HCT116 (cell line): Measurements from ENCODE around the gene TCF12. TPM values are rescaled to one million over a fixed set of nuclear protein-coding genes. Genes with fewer than 3 reads are reported as not detected.

Source experiments
- ATAC-seq: fragments of 200-7000 bp; cut with Tn5 transposase; 2 replicates; pipeline ENCODE4 v1.9.1; 2020; ENCODE audit warnings: mild to moderate bottlenecking, moderate library complexity
- BruUV-seq: library from RNA; stranded (reverse); fragments of 400-500 nt; replicated peaks from 2 replicates; lab custom pipeline; 2021; lab: Mats Ljungman, UMichigan
- CTCF ChIA-PET: fragments of 300-600 bp; sonication (Branson Sonifier 250); formaldehyde crosslinking; loops from one replicate; lab custom pipeline; 2021; ENCODE audit warnings: antibody characterized with exemption; lab: Charles Lee
- POLR2A ChIA-PET: fragments of 300-600, 350-600 bp; sonication (Branson Sonifier 250); formaldehyde crosslinking; loops from one replicate; lab custom pipeline; 2021; ENCODE audit warnings: antibody characterized with exemption; lab: Charles Lee
- RAD21 ChIA-PET, 2 experiments: fragments of 300-600 bp; sonication (Branson Sonifier 250); formaldehyde crosslinking; loops; one replicate each; lab custom pipeline; 2023; ENCODE audit warnings: low total read pairs in 2 of 2; ENCODE audit not compliant: uncharacterized antibody in 2 of 2, unreplicated experiment in 2 of 2, low non-redundant PET in 1 of 2; lab: Charles Lee
- DNase-seq: peaks from one replicate; pipeline ENCODE4 v3.0.0-alpha.2; 2010; ENCODE audit warnings: low read depth, low spot score
- H2AFZ ChIP-seq: fragments of 200-600 bp; shearing (Covaris generic), sonication (generic); 2 replicates; pipeline ENCODE4 v1.6.1; 2017; ENCODE audit warnings: low read depth, mixed run types, mixed read lengths, antibody characterized with exemption, low read length; ENCODE audit not compliant: poor library complexity, severe bottlenecking
- H3K27ac ChIP-seq: 2 replicates; pipeline ENCODE4 v1.5.1; 2012; ENCODE audit warnings: low read depth, low read length
- H3K27me3 ChIP-seq: fragments of 200-600 bp; sonication (generic); 2 replicates; pipeline ENCODE4 v1.6.1; 2016; ENCODE audit warnings: mixed run types, low read length, mixed read lengths; ENCODE audit not compliant: insufficient read depth
- H3K36me3 ChIP-seq, 2 experiments: fragments of 200-500 bp in 1 of 2; fragments of 200-600 bp in 1 of 2; sonication (Bioruptor generic) in 1 of 2; sonication (generic) in 1 of 2; 2 replicates each; pipeline versions ENCODE4 v1.5.1 to v1.6.1; 2014 to 2016; ENCODE audit warnings: low read length in 2 of 2, inconsistent platforms in 1 of 2, mixed read lengths in 1 of 2, mixed run types in 1 of 2; ENCODE audit not compliant: insufficient read depth in 2 of 2, control insufficient read depth in 1 of 2
- H3K4me1 ChIP-seq, 2 experiments: fragments of 200-600 bp in 1 of 2; sonication (generic) in 1 of 2; 2 replicates each; pipeline versions ENCODE4 v1.5.1 to v1.6.1; 2012 to 2017; ENCODE audit warnings: low read length in 2 of 2, inconsistent platforms in 1 of 2, mild to moderate bottlenecking in 1 of 2, mixed read lengths in 1 of 2, mixed run types in 1 of 2, moderate library complexity in 1 of 2; ENCODE audit not compliant: insufficient read depth in 2 of 2, control insufficient read depth in 1 of 2
- H3K4me2 ChIP-seq: fragments of 200-600 bp; sonication (generic); 2 replicates; pipeline ENCODE4 v1.6.1; 2017; ENCODE audit warnings: mixed run types, low read length, mixed read lengths
- H3K4me3 ChIP-seq, 2 experiments: fragments of 200-600 bp in 1 of 2; sonication (generic) in 1 of 2; replicated peaks in 1 of 2; 2 replicates each; pipeline ENCODE4 v1.5.1; 2011 to 2016; ENCODE audit warnings: low read length in 2 of 2, control low read depth in 1 of 2, low read depth in 1 of 2, mild to moderate bottlenecking in 1 of 2, mixed read lengths in 1 of 2, mixed run types in 1 of 2
- H3K79me2 ChIP-seq: fragments of 200-600 bp; sonication (generic); 2 replicates; pipeline ENCODE4 v1.6.1; 2017; ENCODE audit warnings: mild to moderate bottlenecking, mixed run types, low read length, moderate library complexity, mixed read lengths; ENCODE audit not compliant: insufficient read depth
- H3K9ac ChIP-seq: fragments of 200-600 bp; sonication (generic); 2 replicates; pipeline ENCODE4 v1.6.1; 2016; ENCODE audit warnings: low read length, mixed read lengths
- H3K9me2 ChIP-seq: fragments of 200-600 bp; sonication (generic), shearing (Covaris generic); 2 replicates; pipeline ENCODE4 v1.6.1; 2017; ENCODE audit warnings: mixed run types, mild to moderate bottlenecking, moderate library complexity; ENCODE audit not compliant: insufficient read depth
- H3K9me3 ChIP-seq, 2 experiments: fragments of 200-500 bp in 1 of 2; fragments of 200-600 bp in 1 of 2; sonication (Bioruptor generic) in 1 of 2; sonication (generic) in 1 of 2; 2 replicates each; pipeline ENCODE4 v1.6.1; 2014 to 2017; ENCODE audit warnings: low read length in 2 of 2, mixed read lengths in 2 of 2, inconsistent platforms in 1 of 2, low read depth in 1 of 2, mild to moderate bottlenecking in 1 of 2, mixed run types in 1 of 2, moderate library complexity in 1 of 2; ENCODE audit not compliant: control insufficient read depth in 1 of 2, insufficient read depth in 1 of 2
- H4K20me1 ChIP-seq: fragments of 200-600 bp; sonication (generic), shearing (Covaris generic); 2 replicates; pipeline ENCODE4 v1.6.1; 2017; ENCODE audit warnings: mixed run types, mild to moderate bottlenecking, moderate library complexity; ENCODE audit not compliant: insufficient read depth
- EGR1 ChIP-seq: IDR thresholded peaks from 2 replicates; pipeline ENCODE4 v1.6.1; 2012; ENCODE audit warnings: low read depth
- ELF1 ChIP-seq: IDR thresholded peaks from 2 replicates; pipeline ENCODE4 v1.6.1; 2012; ENCODE audit warnings: low read depth, borderline replicate concordance
- EZH2 ChIP-seq: fragments of 200-600 bp; sonication (generic); IDR thresholded peaks from 2 replicates; pipeline ENCODE4 v1.6.1; 2017; ENCODE audit warnings: antibody characterized with exemption, mixed run types
- MAX ChIP-seq: IDR thresholded peaks from 2 replicates; pipeline ENCODE4 v1.6.1; 2012
- POLR2AphosphoS5 ChIP-seq: IDR thresholded peaks from 2 replicates; pipeline ENCODE4 v1.6.1; 2011; ENCODE audit warnings: mild to moderate bottlenecking, low read depth, low read length, moderate library complexity
- REST ChIP-seq: IDR thresholded peaks from 2 replicates; pipeline ENCODE4 v1.6.1; 2012; ENCODE audit warnings: low read depth
- SP1 ChIP-seq: IDR thresholded peaks from 2 replicates; pipeline ENCODE4 v1.6.1; 2012; ENCODE audit warnings: low read depth
- SRF ChIP-seq: IDR thresholded peaks from 2 replicates; pipeline ENCODE4 v1.6.1; 2012; ENCODE audit warnings: low read depth
- TCF7L2 ChIP-seq: IDR thresholded peaks from 2 replicates; pipeline ENCODE4 v1.7.0; 2011; ENCODE audit warnings: borderline replicate concordance, inconsistent platforms; ENCODE audit not compliant: insufficient read depth, insufficient read length; ENCODE audit errors: extremely low read depth
- YY1 ChIP-seq: IDR thresholded peaks from 2 replicates; pipeline ENCODE4 v1.6.1; 2011; ENCODE audit warnings: low read length, low read depth, moderate library complexity, mild to moderate bottlenecking; ENCODE audit not compliant: insufficient replicate concordance; ENCODE audit errors: extremely low read depth
- ZFX ChIP-seq: fragments of 450-650 bp; IDR thresholded peaks from 2 replicates; pipeline ENCODE4 v1.6.1; 2017
- intact Hi-C: fragments of 100-400 bp; cut with micrococcal nuclease; formaldehyde crosslinking; loops from 2 replicates; pipeline ENCODE4 v1.10.0; 2022
- total RNA-seq: library from RNA; stranded (reverse); gene quantifications from one replicate; pipeline ENCODE4 v1.2.1, GENCODE V29; 2021; ENCODE audit not compliant: unreplicated experiment

TCF12 gene
- total RNA-seq, 1 experiment from 2014 or later, result 71.6 TPM

- no peaks in the 10 kb centered on the region for H3K79me2 ChIP-seq
- DNase-seq, result no peak
- POLR2A ChIA-PET, result no interaction called here
- H3K9me2 ChIP-seq, result no peaks in the 10 kb centered on the region
- BruUV-seq, result no TSS peak
- CTCF ChIA-PET, result no interaction called here
- H4K20me1 ChIP-seq, result no peaks in the 10 kb centered on the region
- no peak overlapping the region for H2AFZ ChIP-seq
- H3K27me3 ChIP-seq, result no peaks in the 10 kb centered on the region
- H3K9me3 ChIP-seq, result no peaks in the 10 kb centered on the region
- intact Hi-C loops, result no loop called here
- no peak overlapping the region for H3K9ac ChIP-seq
- no peaks in the 10 kb centered on the region for H3K4me1 ChIP-seq
- H3K36me3 ChIP-seq, result no peaks in the 10 kb centered on the region
- no peak overlapping the region for H3K27ac ChIP-seq
- RAD21 ChIA-PET, result no interaction called here
- TF ChIP-seq ZFX (no peak), EGR1 (no peak), ELF1 (no peak), TCF7L2 (no peak), SRF (no peak), SP1 (no peak), YY1 (no peak), POLR2AphosphoS5 (no peak), MAX (no peak), EZH2 (no peak), REST (no peak)
- H3K4me2 ChIP-seq, result no peak overlapping the region
- H3K4me3 ChIP-seq, result no peak overlapping the region
- ATAC-seq, result no peak
These were observed 23.8 kb upstream of the TCF12 start for GRCh38 chr15:56894601-56895000.
